H9 (cell line): ENCODE results near the gene POLD3. TPM values are rescaled to one million over a fixed set of nuclear protein-coding genes. Genes with fewer than 3 reads are reported as not detected.

Experiments
- DNase-seq: peaks from one replicate; pipeline ENCODE4 v3.0.0-alpha.2; 2017
- H2AFZ ChIP-seq: one replicate; pipeline ENCODE4 v1.6.1; 2013; ENCODE audit warnings: mild to moderate bottlenecking, low read length, control low read depth, moderate library complexity
- H2AK5ac ChIP-seq: 2 replicates; pipeline ENCODE4 v1.6.1; 2013; ENCODE audit warnings: low read length, control low read depth, mixed read lengths; ENCODE audit not compliant: insufficient read length
- H2BK120ac ChIP-seq: one replicate; pipeline ENCODE4 v1.6.1; 2013; ENCODE audit warnings: low read depth, mild to moderate bottlenecking, low read length, control low read depth, inconsistent platforms; ENCODE audit not compliant: poor library complexity, severe bottlenecking
- H2BK12ac ChIP-seq: 2 replicates; pipeline ENCODE4 v1.6.1; 2013; ENCODE audit warnings: low read length, control low read depth, mixed read lengths, low read depth; ENCODE audit not compliant: insufficient read length
- H2BK15ac ChIP-seq: 2 replicates; pipeline ENCODE4 v1.6.1; 2013; ENCODE audit warnings: low read depth, low read length, control low read depth
- H2BK20ac ChIP-seq: one replicate; pipeline ENCODE4 v1.6.1; 2013; ENCODE audit warnings: low read depth, mild to moderate bottlenecking, low read length, control low read depth, inconsistent platforms; ENCODE audit not compliant: poor library complexity, severe bottlenecking
- H2BK5ac ChIP-seq: 2 replicates; pipeline ENCODE4 v1.6.1; 2013; ENCODE audit warnings: low read length, control low read depth, mixed read lengths; ENCODE audit not compliant: insufficient read length
- H3K14ac ChIP-seq: 2 replicates; pipeline ENCODE4 v1.6.1; 2013; ENCODE audit warnings: low read length, control low read depth; ENCODE audit not compliant: insufficient read depth
- H3K18ac ChIP-seq: 2 replicates; pipeline ENCODE4 v1.6.1; 2013; ENCODE audit warnings: low read depth, mild to moderate bottlenecking, mixed read lengths, low read length, control low read depth; ENCODE audit not compliant: insufficient read length
- H3K23ac ChIP-seq: 2 replicates; pipeline ENCODE4 v1.6.1; 2013; ENCODE audit warnings: low read length, control low read depth, mixed read lengths, low read depth; ENCODE audit not compliant: insufficient read length
- H3K23me2 ChIP-seq: 2 replicates; pipeline ENCODE4 v1.6.1; 2013; ENCODE audit warnings: low read depth, mild to moderate bottlenecking, mixed read lengths, low read length, control low read depth; ENCODE audit not compliant: insufficient read length, poor library complexity, severe bottlenecking
- H3K27ac ChIP-seq: 2 replicates; pipeline ENCODE4 v1.5.1; 2013; ENCODE audit warnings: low read length, control low read depth, mixed read lengths, low read depth; ENCODE audit not compliant: insufficient read length
- H3K27me3 ChIP-seq: 2 replicates; pipeline ENCODE4 v1.6.1; 2013; ENCODE audit warnings: low read length, control low read depth, inconsistent platforms; ENCODE audit not compliant: insufficient read depth
- H3K4ac ChIP-seq: 2 replicates; pipeline ENCODE4 v1.6.1; 2013; ENCODE audit warnings: low read depth, mild to moderate bottlenecking, control low read depth, inconsistent platforms, low read length, moderate library complexity
- H3K4me1 ChIP-seq: 2 replicates; pipeline ENCODE4 v1.6.1; 2013; ENCODE audit warnings: low read length, control low read depth, inconsistent platforms; ENCODE audit not compliant: insufficient read depth
- H3K4me2 ChIP-seq: 2 replicates; pipeline ENCODE4 v1.6.1; 2013; ENCODE audit warnings: low read length, control low read depth, mixed read lengths; ENCODE audit not compliant: insufficient read length, insufficient read depth
- H3K56ac ChIP-seq: 2 replicates; pipeline ENCODE4 v1.6.1; 2013; ENCODE audit warnings: low read depth, mild to moderate bottlenecking, mixed read lengths, low read length, control low read depth; ENCODE audit not compliant: insufficient read length
- H3K79me1 ChIP-seq: 2 replicates; pipeline ENCODE4 v1.6.1; 2013; ENCODE audit warnings: low read depth, mild to moderate bottlenecking, moderate library complexity, low read length, control low read depth, inconsistent platforms; ENCODE audit not compliant: insufficient read depth, poor library complexity, severe bottlenecking
- H3K79me2 ChIP-seq: 2 replicates; pipeline ENCODE4 v1.6.1; 2013; ENCODE audit warnings: low read length, control low read depth, inconsistent platforms; ENCODE audit not compliant: insufficient read depth
- H3K9ac ChIP-seq: 2 replicates; pipeline ENCODE4 v1.6.1; 2013; ENCODE audit warnings: low read length, control low read depth, mixed read lengths; ENCODE audit not compliant: insufficient read length; ENCODE audit errors: extremely low read depth
- H3K9me3 ChIP-seq: one replicate; pipeline ENCODE4 v1.6.1; 2013; ENCODE audit warnings: low read depth, low read length, inconsistent platforms; ENCODE audit not compliant: control insufficient read depth
- H3T11ph ChIP-seq: one replicate; pipeline ENCODE4 v1.6.1; 2013; ENCODE audit warnings: mild to moderate bottlenecking, low read length, control low read depth, inconsistent platforms
- H4K20me1 ChIP-seq: one replicate; pipeline ENCODE4 v1.6.1; 2013; ENCODE audit not compliant: control insufficient read depth, insufficient read length, insufficient read depth
- H4K5ac ChIP-seq: 2 replicates; pipeline ENCODE4 v1.6.1; 2013; ENCODE audit warnings: low read depth, mild to moderate bottlenecking, mixed read lengths, low read length, control low read depth; ENCODE audit not compliant: insufficient read length
- H4K8ac ChIP-seq: replicated peaks from 2 replicates; pipeline ENCODE4 v1.6.1; 2013; ENCODE audit warnings: low read length, control low read depth, mixed read lengths, low read depth; ENCODE audit not compliant: insufficient read length
- H4K91ac ChIP-seq: 2 replicates; pipeline ENCODE4 v1.6.1; 2013; ENCODE audit warnings: low read depth, mild to moderate bottlenecking, moderate library complexity, mixed read lengths, low read length, control low read depth; ENCODE audit not compliant: insufficient read length
- H3K27ac Mint-ChIP-seq, 3 experiments: 2 replicates in 2 of 3; 3 replicates in 1 of 3; pipeline ENCODE4 v1.8.0; 2020 to 2021; ENCODE audit warnings: mixed read lengths in 3 of 3, mild to moderate bottlenecking in 1 of 3, moderate library complexity in 1 of 3
- H3K27me3 Mint-ChIP-seq: 2 replicates; pipeline ENCODE4 v1.8.0; 2021; ENCODE audit warnings: low read depth, mild to moderate bottlenecking, moderate library complexity, mixed read lengths
- H3K36me3 Mint-ChIP-seq, 3 experiments: 2 replicates in 2 of 3; 3 replicates in 1 of 3; pipeline ENCODE4 v1.8.0; 2020 to 2021; ENCODE audit warnings: low read depth in 3 of 3, mixed read lengths in 3 of 3; ENCODE audit not compliant: insufficient read depth in 1 of 3
- H3K4me1 Mint-ChIP-seq, 2 experiments: 2 replicates each; pipeline ENCODE4 v1.8.0; 2020; ENCODE audit warnings: mixed read lengths in 2 of 2
- H3K4me3 Mint-ChIP-seq, 2 experiments: 2 replicates in 1 of 2; 3 replicates in 1 of 2; pipeline ENCODE4 v1.8.0; 2020 to 2021; ENCODE audit warnings: mild to moderate bottlenecking in 2 of 2, mixed read lengths in 2 of 2, moderate library complexity in 1 of 2
- H3K9me3 Mint-ChIP-seq, 2 experiments: 2 replicates in 1 of 2; 3 replicates in 1 of 2; pipeline ENCODE4 v1.8.0; 2020; ENCODE audit warnings: mild to moderate bottlenecking in 2 of 2, mixed read lengths in 2 of 2, moderate library complexity in 1 of 2
- CTCF ChIP-seq: fragments of 200-600 bp; sonication (generic); conservative IDR thresholded peaks from 3 replicates; pipeline ENCODE4 v1.8.0; 2021; ENCODE audit warnings: antibody characterized with exemption, mild to moderate bottlenecking
- WGBS: extraction: QIAGEN DNeasy Blood & Tissue Kit; methylation state at CpG from one replicate; pipeline ENCODE4 v1.1.7; 2013; ENCODE audit warnings: missing lambda C conversion rate, low lambda C conversion rate, mixed read lengths; ENCODE audit not compliant: insufficient read length; ENCODE audit errors: extremely low coverage; 5-methylcytosine and 5-hydroxymethylcytosine counted together
- total RNA-seq: library from RNA; stranded (reverse); gene quantifications from 2 replicates; pipeline ENCODE4 v1.2.1, GENCODE V29; 2021

The POLD3 gene
- total RNA-seq, 1 experiment from 2014 or later, result 34.1 TPM

- no peak for DNase-seq
- H2BK5ac ChIP-seq, result no peak overlapping the region
Measured at GRCh38 chr11:74615311-74615710, 22.9 kb downstream of the POLD3 start.

More at GRCh38 chr11:74615311-74615710, 22.9 kb downstream of the POLD3 start:
- Histone ChIP-seq H4K20me1 (no peaks in the 10 kb centered on the region), H3K79me2 (no peaks in the 10 kb centered on the region), H3K27me3 (no peaks in the 10 kb centered on the region), H2AFZ (no peak overlapping the region), H4K91ac (no peak overlapping the region), H3K4me2 (no peak overlapping the region), H3K14ac (no peak overlapping the region), H3K56ac (no peak overlapping the region), H4K5ac (no peak overlapping the region), H4K8ac (no peak overlapping the region), H3K23ac (no peak overlapping the region), H3K4ac (no peak overlapping the region), H3K4me1 (no peaks in the 10 kb centered on the region), H2BK12ac (no peak overlapping the region), H3K18ac (no peak overlapping the region), H2AK5ac (no peak overlapping the region), H2BK120ac (no peak overlapping the region), H3K79me1 (no peaks in the 10 kb centered on the region), H3T11ph (no peak overlapping the region), H3K9me3 (no peaks in the 10 kb centered on the region), H2BK15ac (no peak overlapping the region), H3K27ac (no peak overlapping the region), H2BK20ac (no peak overlapping the region), H3K23me2 (no peaks in the 10 kb centered on the region), H3K9ac (no peak overlapping the region)
- Mint-ChIP-seq H3K27ac (no peak overlapping the region), H3K36me3 (peaks cover 12 to 45% (median 36%) of the 10 kb centered on the region in 3 experiments; a peak in 6 of 7 replicates), H3K4me3 (no peak overlapping the region), H3K27me3 (no peaks in the 10 kb centered on the region), H3K4me1 (no peaks in the 10 kb centered on the region), H3K9me3 (no peaks in the 10 kb centered on the region)
- WGBS, result no CpG with 5 or more reads among the region's 1 CpG
- TF ChIP-seq CTCF, result no peak
